PC-3 (cell line): ENCODE data around the gene ADCY9.

Experiments used
- EZH2phosphoT487 ChIP-seq: fragments of 300-600 bp; sonication (generic); IDR thresholded peaks from 2 replicates; pipeline ENCODE4 v1.6.1; 2018; ENCODE audit warnings: mild to moderate bottlenecking, antibody characterized with exemption, low read length, borderline replicate concordance
- TF ChIP-seq, protein P1 (sequence below): fragments of 300-600 bp; sonication (generic); conservative IDR thresholded peaks from 2 replicates; pipeline ENCODE4 v1.5.1; 2017; ENCODE audit warnings: antibody characterized with exemption, low read depth, mild to moderate bottlenecking, low read length

DNA sequence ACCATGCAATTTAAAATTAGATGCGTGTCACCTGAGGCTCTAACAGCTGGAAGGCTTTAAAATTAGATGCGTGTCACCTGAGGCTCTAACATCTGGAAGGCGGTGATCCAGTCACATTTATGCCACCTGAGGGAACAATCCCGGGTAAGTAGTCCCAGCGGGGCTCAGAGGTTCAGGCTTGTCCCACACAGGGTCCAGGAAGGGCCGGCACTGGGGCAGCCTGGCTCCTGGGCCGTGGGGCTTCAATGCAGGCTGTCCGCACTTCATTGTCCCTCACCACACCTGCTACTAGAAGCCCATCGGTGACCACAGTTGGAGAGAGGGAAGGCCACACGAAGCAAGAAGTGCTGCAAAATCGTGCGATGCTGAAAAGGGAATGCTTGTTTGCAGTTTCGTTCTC, 15.4 kb upstream of the ADCY9 start:
- TF ChIP-seq, protein P1, sequence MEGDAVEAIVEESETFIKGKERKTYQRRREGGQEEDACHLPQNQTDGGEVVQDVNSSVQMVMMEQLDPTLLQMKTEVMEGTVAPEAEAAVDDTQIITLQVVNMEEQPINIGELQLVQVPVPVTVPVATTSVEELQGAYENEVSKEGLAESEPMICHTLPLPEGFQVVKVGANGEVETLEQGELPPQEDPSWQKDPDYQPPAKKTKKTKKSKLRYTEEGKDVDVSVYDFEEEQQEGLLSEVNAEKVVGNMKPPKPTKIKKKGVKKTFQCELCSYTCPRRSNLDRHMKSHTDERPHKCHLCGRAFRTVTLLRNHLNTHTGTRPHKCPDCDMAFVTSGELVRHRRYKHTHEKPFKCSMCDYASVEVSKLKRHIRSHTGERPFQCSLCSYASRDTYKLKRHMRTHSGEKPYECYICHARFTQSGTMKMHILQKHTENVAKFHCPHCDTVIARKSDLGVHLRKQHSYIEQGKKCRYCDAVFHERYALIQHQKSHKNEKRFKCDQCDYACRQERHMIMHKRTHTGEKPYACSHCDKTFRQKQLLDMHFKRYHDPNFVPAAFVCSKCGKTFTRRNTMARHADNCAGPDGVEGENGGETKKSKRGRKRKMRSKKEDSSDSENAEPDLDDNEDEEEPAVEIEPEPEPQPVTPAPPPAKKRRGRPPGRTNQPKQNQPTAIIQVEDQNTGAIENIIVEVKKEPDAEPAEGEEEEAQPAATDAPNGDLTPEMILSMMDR = no peak
- TF ChIP-seq EZH2phosphoT487 = no peak
